NCI-H69 (cell line): Measurements from ENCODE around the gene NRN1.
"Not testable (repeated sequence)": the region's sequence is repeated elsewhere in the genome, so short reads cannot be mapped to it uniquely, and the experiment has no call there.

Experiments
- DNase-seq: peaks from one replicate; lab custom pipeline; 2025; lab: John Stamatoyannopoulos, UW

The NRN1 gene

GRCh38 chr6:6006428-6007365 lies at the start of gene NRN1:
Gene NRN1 (minus strand): TSS chr6:6006925. CDS start chr6:6006749, 176 bp downstream.
- peak; percentile 13 for DNase-seq

- no peak for DNase-seq
These were observed 45.5 kb upstream of the NRN1 start for GRCh38 chr6:6052216-6052615.

GRCh38 chr6:6046716-6047115 lies 40.0 kb upstream of the NRN1 start:
- no peak for DNase-seq

GRCh38 chr6:6039946-6040509 lies 33.3 kb upstream of the NRN1 start:
- no peak for DNase-seq

- DNase-seq, result no peak
These were observed 30.5 kb upstream of the NRN1 start for GRCh38 chr6:6037179-6037578.

GRCh38 chr6:6033858-6034257 lies 27.1 kb upstream of the NRN1 start:
- no peak for DNase-seq

- no peak for DNase-seq
These were observed 19.9 kb upstream of the NRN1 start for GRCh38 chr6:6026513-6027205.

- no peak for DNase-seq
These were observed 19.0 kb upstream of the NRN1 start for GRCh38 chr6:6025736-6026135.

- DNase-seq, result no peak
These were observed 17.5 kb upstream of the NRN1 start for GRCh38 chr6:6024220-6024619.

GRCh38 chr6:6022841-6023240 lies 16.1 kb upstream of the NRN1 start:
- DNase-seq, result not testable (repeated sequence)

GRCh38 chr6:6008648-6009421 lies 2.1 kb upstream of the NRN1 start:
- peak; percentile 75 for DNase-seq

- peak; percentile 46 for DNase-seq
These were observed 1.4 kb upstream of the NRN1 start for GRCh38 chr6:6008089-6008647.

GRCh38 chr6:6007366-6008088 lies 802 bp upstream of the NRN1 start:
- peak; percentile 71 for DNase-seq

GRCh38 chr6:6006006-6006427 lies 708 bp downstream of the NRN1 start:
- no peak for DNase-seq

- no peak for DNase-seq
These were observed 1.4 kb downstream of the NRN1 start for GRCh38 chr6:6005051-6006005.

GRCh38 chr6:6004390-6004995 lies 2.2 kb downstream of the NRN1 start:
- DNase-seq, result no peak

- no peak for DNase-seq
These were observed 2.9 kb downstream of the NRN1 start for GRCh38 chr6:6003621-6004366.

- DNase-seq, result no peak
These were observed 3.7 kb downstream of the NRN1 start for GRCh38 chr6:6002848-6003620.
